ENCODE results near the gene CFAP68.
"Not testable (repeated sequence)": the region's sequence is repeated elsewhere in the genome, so short reads cannot be mapped to it uniquely, and the experiment has no call there.

The CFAP68 gene

GRCh38 chr11:111870886-111871692 is 8.3 kb upstream of the CFAP68 start, which contains the start of gene ALG9:
Gene ALG9 (minus strand): TSS chr11:111871581. CDS start chr11:111871482, 99 bp downstream.
- peak; percentile 81 for DNase-seq (ENCODE audit: low spot score)

GRCh38 chr11:111871693-111872161 is 7.6 kb upstream of the CFAP68 start:
- DNase-seq (ENCODE audit: low spot score) = no peak

GRCh38 chr11:111878385-111878848 is 924 bp upstream of the CFAP68 start:
- no peak for DNase-seq (ENCODE audit: low spot score)

DNA sequence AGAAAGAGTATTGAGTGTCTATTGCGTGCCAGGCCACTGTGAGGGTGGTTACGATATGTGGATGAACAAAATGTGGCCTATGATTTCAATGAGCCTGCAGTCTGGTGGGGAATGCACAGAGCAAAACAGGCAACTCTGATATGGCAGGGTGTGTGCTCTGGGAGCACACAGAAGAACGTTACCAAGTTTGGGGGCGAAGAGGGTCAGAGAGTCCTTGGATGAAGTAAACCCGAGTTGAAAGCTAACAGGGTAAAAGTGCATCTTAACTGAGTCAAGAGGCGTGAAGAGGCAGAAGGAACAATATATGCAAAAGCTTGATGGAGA is 258 bp downstream of the CFAP68 start:
- no peak for DNase-seq (ENCODE audit: low spot score)

DNA sequence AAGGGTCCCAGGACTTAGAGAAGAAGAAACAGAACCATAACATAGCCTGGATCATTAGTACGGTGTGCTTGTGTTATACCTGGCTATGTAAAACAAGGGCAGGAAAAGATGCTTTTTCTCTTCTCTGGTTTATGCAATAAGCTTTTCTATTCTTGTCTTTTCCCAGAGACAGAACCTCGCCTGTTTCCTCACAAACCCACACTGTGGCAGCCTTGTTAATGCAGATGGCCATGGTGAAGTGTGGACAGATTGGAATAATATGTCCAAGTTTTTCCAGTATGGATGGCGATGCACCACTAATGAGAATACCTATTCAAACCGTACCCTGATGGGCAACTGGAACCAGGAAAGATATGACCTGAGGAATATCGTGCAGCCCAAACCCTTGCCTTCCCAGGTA is 2.9 kb downstream of the CFAP68 start:
- no peak for DNase-seq (ENCODE audit: low spot score)

DNA sequence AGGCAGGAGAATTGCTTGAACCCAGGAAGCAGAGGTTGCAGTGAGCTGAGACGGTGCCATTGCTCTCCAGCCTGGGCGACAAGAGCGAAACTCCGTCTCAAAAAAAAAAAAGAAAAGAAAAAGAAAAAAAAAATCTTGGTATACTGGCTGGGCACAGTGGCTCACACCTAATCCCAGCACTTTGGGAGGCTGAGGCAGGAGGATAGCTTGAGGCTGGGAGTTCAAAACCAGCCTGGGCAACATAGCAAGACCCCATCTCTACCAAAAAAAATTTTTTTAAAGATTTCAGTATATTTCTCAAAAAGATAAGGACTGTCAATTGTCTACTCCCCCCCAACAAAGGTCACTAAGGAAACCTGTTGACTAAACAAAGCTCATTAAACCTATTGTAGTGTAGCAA is 5.7 kb downstream of the CFAP68 start:
- DNase-seq (ENCODE audit: low spot score) = not testable (repeated sequence)

DNA sequence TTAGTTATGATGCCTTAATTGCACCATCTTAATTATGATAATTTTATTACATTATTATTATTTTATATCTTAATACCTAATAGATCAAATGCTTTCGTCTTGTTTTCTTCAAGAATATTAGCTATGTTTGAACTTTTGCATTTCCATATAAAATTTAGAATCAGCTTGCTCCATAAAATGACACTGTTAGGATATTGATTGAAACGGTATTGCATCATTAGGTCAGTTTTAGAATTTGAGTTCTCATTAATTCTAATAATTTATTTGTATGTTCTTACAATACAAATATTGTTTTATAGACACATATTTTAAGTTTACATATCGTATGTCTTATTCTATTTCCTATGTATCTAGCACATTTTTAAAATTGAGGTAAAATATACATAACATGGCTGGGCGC is 6.7 kb downstream of the CFAP68 start:
- DNase-seq (ENCODE audit: low spot score) = no peak

GRCh38 chr11:111886844-111887243 is 7.5 kb downstream of the CFAP68 start:
- no peak for DNase-seq (ENCODE audit: low spot score)

DNA sequence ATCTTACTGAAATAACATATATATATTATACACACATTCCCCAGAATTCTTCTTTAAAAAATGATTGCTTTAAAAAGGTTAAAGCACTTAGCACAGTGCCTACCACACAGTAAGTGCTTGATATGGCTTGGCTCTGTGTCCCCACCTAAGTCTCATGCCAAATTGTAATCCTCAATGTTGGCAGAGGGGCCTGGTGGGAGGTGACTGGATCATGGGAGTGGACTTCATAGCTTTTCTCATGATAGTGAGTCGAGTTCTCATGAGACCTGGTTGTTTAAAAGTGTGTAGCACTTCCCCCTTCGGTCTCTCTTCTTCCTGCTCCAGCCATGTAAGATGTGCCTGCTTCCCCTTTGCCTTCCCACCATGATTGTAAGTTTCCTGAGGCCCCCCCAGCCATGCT is 26.1 kb downstream of the CFAP68 start:
- DNase-seq (ENCODE audit: low spot score) = no peak

GRCh38 chr11:111906680-111907079 is 27.3 kb downstream of the CFAP68 start:
- no peak for DNase-seq (ENCODE audit: low spot score)

DNA sequence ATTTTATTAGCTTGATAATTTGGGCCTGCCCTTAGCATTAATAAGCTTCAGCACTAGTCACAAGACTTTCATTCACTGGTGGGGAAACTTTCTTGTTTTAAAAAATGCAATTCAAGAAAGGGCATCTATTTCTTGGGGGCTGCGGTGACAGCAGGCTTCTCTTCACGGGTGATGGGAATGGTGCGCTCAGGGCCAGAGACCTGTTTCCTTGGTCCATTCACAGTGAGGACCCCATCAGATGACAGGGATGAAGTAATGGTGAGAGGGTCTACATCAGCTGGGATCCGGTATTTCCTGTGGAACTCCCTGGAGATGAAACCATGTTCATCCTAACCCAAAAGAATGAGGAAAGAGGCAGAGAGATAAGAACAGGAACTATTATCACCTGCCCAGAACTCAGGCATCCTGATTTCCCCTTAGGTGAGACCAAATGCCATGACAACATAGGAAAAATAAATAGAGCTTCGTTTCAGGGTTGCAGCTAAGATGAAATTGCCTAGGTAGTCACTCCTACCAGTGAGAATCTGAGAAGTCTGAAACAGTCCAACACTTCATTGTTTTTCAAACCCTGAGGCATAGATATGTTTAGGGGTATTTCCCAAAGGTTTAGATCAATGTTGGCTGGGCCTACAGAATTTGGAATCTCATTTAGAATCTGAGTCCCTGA is 29.4 kb downstream of the CFAP68 start:
- DNase-seq (ENCODE audit: low spot score) = no peak

DNA sequence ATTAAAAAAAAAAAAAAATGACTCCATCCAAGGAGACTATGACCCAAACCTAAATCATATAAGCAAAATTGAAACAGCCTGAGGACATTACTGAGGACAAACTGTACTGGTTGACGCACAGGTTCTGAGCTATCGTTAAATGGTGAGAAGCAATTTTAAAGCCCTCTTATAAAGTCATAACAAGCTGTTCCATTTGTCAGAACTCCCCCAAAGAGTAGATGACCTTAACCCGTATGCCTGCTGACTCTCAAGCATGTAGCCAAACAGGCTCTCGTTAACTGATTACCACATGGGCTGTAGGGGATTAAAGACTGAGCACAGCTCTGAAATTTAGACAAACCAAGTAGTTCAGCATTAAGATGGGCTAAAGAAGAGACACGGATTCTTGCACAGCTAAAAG is 30.0 kb downstream of the CFAP68 start:
- DNase-seq (ENCODE audit: low spot score) = no peak

DNA sequence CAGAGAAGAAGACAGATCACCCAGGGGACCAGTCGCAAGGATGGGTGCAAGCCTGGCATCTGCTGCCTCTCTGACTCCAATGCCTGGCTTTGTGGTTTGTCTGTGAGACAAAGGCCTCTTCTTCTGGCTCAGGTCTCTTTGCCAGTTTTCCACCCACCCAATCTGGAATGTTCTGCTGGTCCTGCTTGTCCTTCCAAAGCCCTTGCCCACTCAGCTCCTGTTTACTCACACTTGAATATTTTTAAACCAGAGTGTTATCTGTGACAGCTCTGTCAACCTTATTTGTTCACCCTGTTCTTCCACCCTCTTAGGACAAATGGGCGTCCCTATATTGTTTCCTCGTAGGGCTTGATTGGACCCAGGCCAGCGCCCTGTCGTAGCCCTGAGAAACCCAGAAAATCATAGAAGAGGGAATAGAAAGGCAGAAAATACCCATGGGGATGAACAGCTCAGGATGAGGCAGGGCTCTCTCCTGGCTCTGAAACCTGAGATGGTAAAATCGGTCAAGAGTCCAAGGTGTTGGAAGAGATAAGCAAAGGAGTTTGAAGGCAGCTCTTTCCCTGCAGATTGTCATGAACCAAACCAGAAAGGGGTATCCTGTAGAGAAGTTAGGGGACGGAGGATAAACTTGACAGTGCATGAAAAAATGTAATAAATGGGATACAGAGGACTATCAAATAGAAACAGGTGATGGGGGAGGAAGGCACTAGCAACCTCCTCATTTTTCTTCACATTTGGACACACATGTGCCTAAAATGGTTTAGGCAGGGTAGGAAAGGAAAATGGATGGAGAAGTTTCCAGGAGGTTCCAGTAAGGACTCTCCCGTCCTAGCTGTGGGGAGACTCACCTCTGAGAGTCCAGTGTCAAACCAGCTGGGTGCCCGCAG is 31.6 kb downstream of the CFAP68 start:
- no peak for DNase-seq (ENCODE audit: low spot score)

- no peak for DNase-seq (ENCODE audit: low spot score)
These were observed 32.4 kb downstream of the CFAP68 start, which contains the start of gene CRYAB for GRCh38 chr11:111911563-111912401. Gene CRYAB (minus strand): TSS chr11:111911770. CDS start chr11:111911724, 46 bp downstream.

- no peak for DNase-seq (ENCODE audit: low spot score)
These were observed 33.2 kb downstream of the CFAP68 start, which contains the start of gene HSPB2 for GRCh38 chr11:111912535-111912934. Gene HSPB2 (plus strand): TSS chr11:111912734. CDS start chr11:111912830, 96 bp downstream.

DNA sequence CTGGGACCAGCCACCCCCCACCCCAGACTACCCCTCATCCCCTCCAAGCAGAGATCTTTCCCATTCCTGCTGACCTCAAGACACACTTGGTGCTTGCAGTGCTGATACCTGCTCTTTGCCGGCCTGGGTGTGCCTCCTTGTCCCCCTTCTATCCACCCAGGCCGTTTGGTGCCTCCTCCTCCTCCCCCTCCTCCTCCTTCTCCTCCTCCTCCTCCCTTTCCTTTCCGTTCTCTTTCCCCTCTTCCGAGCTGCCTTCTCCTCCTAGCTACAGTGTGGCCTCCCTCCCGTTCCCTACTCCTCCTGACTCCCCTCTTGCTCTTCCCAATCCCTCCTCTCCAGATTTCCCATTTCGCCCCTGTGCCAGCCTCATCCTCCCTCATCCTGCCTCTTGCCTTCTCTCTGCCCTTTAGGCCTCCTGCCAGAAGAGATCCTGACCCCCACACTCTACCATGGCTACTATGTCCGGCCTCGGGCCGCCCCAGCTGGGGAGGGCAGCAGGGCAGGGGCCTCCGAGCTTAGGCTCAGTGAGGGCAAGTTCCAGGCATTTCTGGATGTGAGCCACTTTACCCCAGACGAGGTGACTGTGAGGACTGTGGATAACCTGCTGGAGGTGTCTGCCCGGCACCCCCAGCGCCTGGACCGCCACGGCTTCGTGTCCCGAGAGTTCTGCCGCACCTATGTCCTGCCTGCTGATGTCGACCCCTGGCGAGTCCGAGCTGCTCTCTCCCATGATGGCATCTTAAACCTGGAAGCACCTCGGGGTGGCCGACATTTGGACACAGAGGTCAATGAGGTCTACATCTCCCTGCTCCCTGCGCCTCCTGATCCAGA is 33.9 kb downstream of the CFAP68 start:
- DNase-seq (ENCODE audit: low spot score) = no peak

GRCh38 chr11:111913997-111914396 is 34.7 kb downstream of the CFAP68 start:
- no peak for DNase-seq (ENCODE audit: low spot score)

DNA sequence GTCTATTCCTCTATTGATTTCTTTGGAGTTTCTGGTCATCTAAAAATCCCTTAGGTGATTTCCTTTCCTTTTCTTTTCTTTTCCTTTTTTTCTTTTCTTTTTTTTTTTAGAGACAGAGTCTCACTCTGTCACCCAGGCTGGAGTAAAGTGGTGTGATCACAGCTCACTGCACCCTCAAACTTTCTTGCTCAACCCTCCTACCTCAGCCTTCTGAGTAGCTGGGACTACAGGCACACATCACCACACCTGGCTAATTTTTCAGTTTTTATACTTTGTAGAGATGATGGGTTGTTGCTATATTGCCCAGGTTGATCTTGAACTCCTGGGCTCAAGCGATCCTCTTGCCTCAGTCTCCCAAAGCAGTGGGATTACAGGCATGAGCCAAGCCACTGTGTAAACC is 37.4 kb downstream of the CFAP68 start:
- DNase-seq (ENCODE audit: low spot score) = no peak

GRCh38 chr11:111917312-111917711 is 38.0 kb downstream of the CFAP68 start:
- no peak for DNase-seq (ENCODE audit: low spot score)

DNA sequence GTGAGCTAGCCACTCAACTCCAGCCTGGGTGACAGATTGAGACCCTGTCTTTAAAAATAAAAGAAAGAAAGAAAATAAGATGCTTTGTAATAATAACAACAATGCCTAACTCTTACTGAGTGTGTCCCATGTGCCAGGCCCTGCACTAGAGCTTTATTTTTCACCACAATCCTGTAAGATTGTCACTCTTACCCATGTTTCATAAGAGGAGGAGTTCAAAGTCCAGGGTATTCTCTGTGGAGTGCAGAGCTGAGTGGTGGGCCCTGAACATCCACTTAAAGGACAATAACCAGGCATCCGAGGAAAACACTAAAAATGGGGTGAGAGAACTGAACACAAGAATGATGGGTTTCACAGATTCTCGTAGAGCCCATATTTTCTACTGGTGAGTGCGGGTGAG is 38.4 kb downstream of the CFAP68 start:
- no peak for DNase-seq (ENCODE audit: low spot score)
